Measurements from ENCODE around the gene CORO6. TPM values are rescaled to one million over a fixed set of nuclear protein-coding genes. Genes with fewer than 3 reads are reported as not detected.
A peak's percentile ranks its signal among the peaks of the same experiment; 100 is the strongest.

CORO6 gene
- total RNA-seq, 1 experiment from 2014 or later: 9.7 TPM

- TF ChIP-seq SIN3A (IDR thresholded peaks at IDR 0.05; ENCODE audit: borderline replicate concordance, insufficient read depth, low read depth, low read length) (0 out of 2 replicates have a peak, but pooled peaks have one; percentile 73), REST (IDR thresholded peaks at IDR 0.05; ENCODE audit: insufficient read depth in 1 of 2, low read depth in 2 of 2, low read length in 1 of 2) (no peak)
- DNase-seq (ENCODE audit: low read depth, low spot score) (no peak), ATAC-seq (peak; percentile 31)
- peaks cover 14% of the 10 kb centered on the region for H3K4me1 ChIP-seq (ENCODE audit: control insufficient read depth, insufficient read depth, low read length)
- in situ Hi-C loops (cut with HindIII; ENCODE audit: low pct_unique_long_range_greater_than_20kb, low sequenced_read_pairs): no loop called here
- BruUV-seq (replicated peaks): no TSS peak
- ChIA-PET CTCF (interaction anchor here (1.6 kb wide), 1 partner anchor 197 kb away, joined by 8 read pairs; no protein-coding TSS in a partner anchor), POLR2A (no interaction called here)
- intact Hi-C loops (cut with micrococcal nuclease; ENCODE audit: unreplicated experiment): no loop called here
- no peaks in the 10 kb centered on the region for H3K9me3 ChIP-seq (ENCODE audit: control insufficient read depth, insufficient read depth, low read depth, low read length)
- H3K4me3 ChIP-seq (ENCODE audit: low read depth in 2 of 2, low read length in 2 of 2): peak overlapping the region; percentile 81 to 88
- peak overlapping the region; percentile 92 for H3K27ac ChIP-seq (ENCODE audit: low read length)
- H3K36me3 ChIP-seq (ENCODE audit: control insufficient read depth, insufficient read depth, low read length): no peaks in the 10 kb centered on the region
- no peaks in the 10 kb centered on the region for H3K27me3 ChIP-seq (ENCODE audit: control insufficient read depth, insufficient read depth, low read length)
These were observed 55.5 kb downstream of the CORO6 start for GRCh38 chr17:29567304-29567553.

- intact Hi-C loops (cut with micrococcal nuclease; ENCODE audit: unreplicated experiment): no loop called here
- Histone ChIP-seq H3K9me3 (ENCODE audit: control insufficient read depth, insufficient read depth, low read depth, low read length) (no peaks in the 10 kb centered on the region), H3K4me1 (ENCODE audit: control insufficient read depth, insufficient read depth, low read length) (peaks cover 14% of the 10 kb centered on the region), H3K36me3 (ENCODE audit: control insufficient read depth, insufficient read depth, low read length) (no peaks in the 10 kb centered on the region), H3K4me3 (ENCODE audit: low read depth in 2 of 2, low read length in 2 of 2) (peak within 1 kb of the TSS; percentile 81 to 88), H3K27ac (ENCODE audit: low read length) (peak within 1 kb of the TSS; percentile 92), H3K27me3 (ENCODE audit: control insufficient read depth, insufficient read depth, low read length) (no peaks in the 10 kb centered on the region)
- 0 out of 2 replicates have a peak, but pooled peaks have one; percentile 47 for TF ChIP-seq POLR2AphosphoS5 (IDR thresholded peaks at IDR 0.05; ENCODE audit: low read depth, low read length)
- no peak; the same call in 1 of the 2 replicates for TF ChIP-seq SIN3A (IDR thresholded peaks at IDR 0.05; ENCODE audit: borderline replicate concordance, insufficient read depth, low read depth, low read length)
- TF ChIP-seq CTCF (IDR thresholded peaks at IDR 0.05): no peak
- TF ChIP-seq REST (IDR thresholded peaks at IDR 0.05; ENCODE audit: insufficient read depth in 1 of 2, low read depth in 2 of 2, low read length in 1 of 2): no peak
- peak; percentile 21; the same call in 1 of the 2 replicates for TF ChIP-seq TCF7L2 (IDR thresholded peaks at IDR 0.05; ENCODE audit: low read depth, low read length)
- no peak for DNase-seq (ENCODE audit: low read depth, low spot score)
- ChIA-PET CTCF (interaction anchor here (0.6 to 1.6 kb wide), 2 partner anchors 197 to 225 kb away, joined by 8 to 17 read pairs; no protein-coding TSS in a partner anchor), POLR2A (interaction anchor here (0.6 kb wide), 1 partner anchor 25 kb away, joined by 3 read pairs; no protein-coding TSS in a partner anchor)
- in situ Hi-C loops (cut with HindIII; ENCODE audit: low pct_unique_long_range_greater_than_20kb, low sequenced_read_pairs): no loop called here
- BruUV-seq (replicated peaks): no TSS peak
- ATAC-seq: peak; percentile 68
These were observed 56.0 kb downstream of the CORO6 start, which contains the start of gene ABHD15 for GRCh38 chr17:29566473-29567303. Gene ABHD15, minus strand, starts transcription at chr17:29567037. Its CDS starts 71 bp downstream, at chr17:29566966.

Measured in Panc1 (cell line).